GM18507 (cell line): ENCODE measurements around the gene SUPV3L1.
"Not testable (repeated sequence)": the region's sequence is repeated elsewhere in the genome, so short reads cannot be mapped to it uniquely, and the experiment has no call there.

Experiments used
- DNase-seq: peaks from one replicate; pipeline ENCODE4 v3.0.0; 2011; ENCODE audit warnings: low read depth; ENCODE audit not compliant: insufficient read length; ENCODE audit errors: extremely low spot score
- FAIRE-seq: peaks from 2 replicates; lab custom pipeline; 2011; peaks lifted over from hg19 to GRCh38; lab: Jason Lieb, UNC

The SUPV3L1 gene

DNA sequence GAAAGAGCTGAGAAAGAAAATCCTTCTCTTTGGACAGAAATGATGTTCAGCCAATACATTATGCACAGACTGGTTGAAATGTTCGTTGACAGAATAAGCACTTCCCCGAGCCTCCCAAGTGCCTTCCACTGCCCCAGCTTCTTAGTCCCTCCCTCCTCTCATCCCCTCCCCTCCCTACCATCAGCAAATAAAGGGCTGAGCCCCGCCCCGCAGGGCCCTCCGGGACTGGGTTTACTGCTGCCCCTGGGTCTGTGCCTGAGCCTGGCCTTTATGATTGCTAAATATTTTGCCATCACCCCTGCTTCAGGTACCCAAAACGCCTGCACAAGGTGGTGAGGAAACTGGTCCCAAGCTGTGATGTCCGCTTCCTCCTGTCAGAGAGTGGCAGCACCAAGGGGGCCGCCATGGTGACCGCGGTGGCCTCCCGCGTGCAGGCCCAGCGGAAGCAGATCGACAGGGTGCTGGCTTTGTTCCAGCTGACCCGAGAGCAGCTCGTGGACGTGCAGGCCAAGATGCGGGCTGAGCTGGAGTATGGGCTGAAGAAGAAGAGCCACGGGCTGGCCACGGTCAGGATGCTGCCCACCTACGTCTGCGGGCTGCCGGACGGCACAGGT is 68.2 kb downstream of the SUPV3L1 start:
- FAIRE-seq (no peak), DNase-seq (no peak)

DNA sequence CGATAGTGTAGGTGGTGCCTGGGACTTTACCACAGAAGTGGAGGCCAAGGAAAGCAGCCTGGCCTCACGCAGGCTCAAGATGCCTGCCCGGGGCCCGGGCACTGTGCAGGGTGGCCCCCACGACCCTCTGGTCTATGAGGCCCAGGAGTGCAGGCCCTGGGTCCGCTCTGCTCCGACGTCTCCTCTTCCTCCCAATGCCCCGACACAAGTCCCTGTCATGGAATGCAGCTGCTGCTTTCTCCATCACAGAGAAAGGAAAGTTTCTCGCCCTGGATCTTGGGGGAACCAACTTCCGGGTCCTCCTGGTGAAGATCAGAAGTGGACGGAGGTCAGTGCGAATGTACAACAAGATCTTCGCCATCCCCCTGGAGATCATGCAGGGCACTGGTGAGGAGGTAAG is 70.0 kb downstream of the SUPV3L1 start:
- DNase-seq (no peak), FAIRE-seq (no peak)

DNA sequence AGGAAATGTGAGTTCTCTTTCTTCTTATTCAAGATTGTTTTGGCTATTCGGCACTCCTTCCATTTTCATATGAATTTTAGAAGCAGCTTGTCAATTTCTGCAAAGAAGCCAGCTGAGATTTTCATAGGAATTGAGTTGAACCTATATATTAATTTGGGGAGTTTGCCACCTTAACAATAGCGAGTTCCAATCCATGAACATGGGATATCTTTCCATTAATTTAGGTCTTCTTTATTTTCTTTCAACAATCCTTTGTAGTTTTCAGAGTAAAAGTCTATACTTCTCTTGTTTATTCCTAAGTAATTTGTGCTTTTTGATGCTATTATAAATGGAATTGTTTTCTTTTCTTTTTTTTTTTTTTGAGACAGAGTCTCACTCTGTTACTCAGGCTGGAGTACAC is 71.4 kb downstream of the SUPV3L1 start:
- FAIRE-seq, DNase-seq: not testable (repeated sequence)

DNA sequence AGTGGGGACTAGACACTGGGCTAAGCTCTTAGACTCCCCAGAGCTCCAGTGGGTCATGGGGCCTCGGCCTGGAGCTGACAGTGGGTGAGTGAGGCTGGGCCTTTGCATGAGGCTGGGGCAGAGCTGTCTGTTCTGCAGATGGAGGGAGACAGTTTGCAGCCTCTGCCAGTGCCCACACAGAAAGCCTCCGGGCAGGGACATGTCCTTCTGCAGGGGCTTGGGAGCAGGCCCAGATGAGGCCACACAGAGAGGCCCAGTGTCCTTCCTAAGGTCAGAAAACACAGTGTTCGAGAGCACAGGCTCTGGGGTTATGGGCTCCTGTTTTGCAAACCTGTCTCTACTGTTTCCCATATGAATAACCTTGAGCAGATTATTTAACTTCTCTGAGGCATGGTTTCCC is 73.1 kb downstream of the SUPV3L1 start:
- no peak for FAIRE-seq
- no peak for DNase-seq

DNA sequence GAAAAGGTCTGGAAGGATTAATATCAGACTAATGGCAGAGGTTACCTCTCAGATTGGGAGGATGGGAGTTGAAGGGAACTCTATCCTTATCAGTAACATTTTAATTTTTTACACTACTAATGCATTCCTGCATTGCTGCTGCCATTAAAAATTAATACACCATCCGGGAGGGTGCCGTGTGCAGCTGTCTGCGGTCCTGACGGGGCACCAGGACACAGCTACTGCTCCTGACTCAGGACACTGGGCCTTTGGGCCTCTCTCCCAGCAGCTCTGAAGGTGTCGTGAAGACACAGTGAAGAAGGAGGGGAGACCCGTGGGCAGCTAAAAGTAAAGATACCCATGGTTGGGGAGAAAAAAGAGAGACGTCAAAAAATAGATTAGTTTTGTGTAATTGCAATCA is 74.8 kb downstream of the SUPV3L1 start:
- FAIRE-seq = no peak

More for the DNA sequence above, 74.8 kb downstream of the SUPV3L1 start:
- DNase-seq = no peak
